BE2C (cell line): ENCODE measurements around the gene SHD.
"Not testable (repeated sequence)": the region's sequence is repeated elsewhere in the genome, so short reads cannot be mapped to it uniquely, and the experiment has no call there.

Experiments used
- DNase-seq: peaks from one replicate; pipeline ENCODE4 v3.0.0-alpha.2; 2020
- H3K27me3 ChIP-seq: fragments of 250-450 bp; sonication (Bioruptor Pico); 2 replicates; pipeline ENCODE4 v1.5.1; 2020; ENCODE audit warnings: mild to moderate bottlenecking
- H3K36me3 ChIP-seq: fragments of 250-450 bp; sonication (Bioruptor Pico); 2 replicates; pipeline ENCODE4 v1.5.1; 2020; ENCODE audit warnings: mild to moderate bottlenecking
- H3K4me1 ChIP-seq: fragments of 250-450 bp; sonication (Bioruptor Pico); 2 replicates; pipeline ENCODE4 v1.5.1; 2020
- H3K4me3 ChIP-seq: 2 replicates; pipeline ENCODE4 v1.5.1; 2011; ENCODE audit warnings: low read depth, low read length
- H3K9me3 ChIP-seq: fragments of 250-450 bp; sonication (Bioruptor Pico); 2 replicates; pipeline ENCODE4 v1.5.1; 2020
- CTCF ChIP-seq: IDR thresholded peaks from 2 replicates; pipeline ENCODE4 v1.5.1; 2012; ENCODE audit warnings: mild to moderate bottlenecking, low read depth, low read length

SHD gene

GRCh38 chr19:4327877-4328242 lies 48.8 kb downstream of the SHD start:
- Histone ChIP-seq H3K36me3 (no peaks in the 10 kb centered on the region), H3K4me1 (peaks cover 2% of the 10 kb centered on the region), H3K9me3 (peaks cover 4% of the 10 kb centered on the region; the same call in 1 of the 2 replicates), H3K4me3 (no peak overlapping the region), H3K27me3 (no peaks in the 10 kb centered on the region)
- DNase-seq = no peak
- no peak for TF ChIP-seq CTCF

GRCh38 chr19:4328243-4328990 lies 49.4 kb downstream of the SHD start:
- peak; percentile 94 for DNase-seq
- TF ChIP-seq CTCF = no peak
- no peaks in the 10 kb centered on the region for H3K36me3 ChIP-seq
- H3K4me3 ChIP-seq = peak overlapping the region; percentile 33
- H3K9me3 ChIP-seq = peaks cover 4% of the 10 kb centered on the region; the same call in 1 of the 2 replicates
- peaks cover 2% of the 10 kb centered on the region for H3K4me1 ChIP-seq
- H3K27me3 ChIP-seq = no peaks in the 10 kb centered on the region

GRCh38 chr19:4328991-4329681 lies 50.1 kb downstream of the SHD start:
- not testable (repeated sequence) for H3K27me3 ChIP-seq, DNase-seq
- peak overlapping the region; percentile 33 for H3K4me3 ChIP-seq

GRCh38 chr19:4329858-4330257 lies 50.8 kb downstream of the SHD start:
- DNase-seq = no peak
- Histone ChIP-seq H3K9me3 (peaks cover 4% of the 10 kb centered on the region; the same call in 1 of the 2 replicates), H3K4me3 (no peak overlapping the region), H3K36me3 (no peaks in the 10 kb centered on the region), H3K27me3 (no peaks in the 10 kb centered on the region), H3K4me1 (peaks cover 2% of the 10 kb centered on the region)
- no peak for TF ChIP-seq CTCF

More at GRCh38 chr19:4328991-4329681, 50.1 kb downstream of the SHD start:
- not testable (repeated sequence) for H3K9me3 ChIP-seq, H3K4me1 ChIP-seq, H3K36me3 ChIP-seq

GRCh38 chr19:4334929-4335570 lies 56.0 kb downstream of the SHD start:
- Histone ChIP-seq H3K27me3 (no peaks in the 10 kb centered on the region), H3K9me3 (no peaks in the 10 kb centered on the region), H3K36me3 (no peaks in the 10 kb centered on the region), H3K4me3 (no peak overlapping the region), H3K4me1 (no peaks in the 10 kb centered on the region)
- no peak for DNase-seq
- TF ChIP-seq CTCF = no peak

GRCh38 chr19:4337906-4338440 lies 58.9 kb downstream of the SHD start:
- Histone ChIP-seq H3K4me1 (peaks cover 4% of the 10 kb centered on the region; the same call in 1 of the 2 replicates), H3K36me3 (no peaks in the 10 kb centered on the region), H3K4me3 (no peak overlapping the region), H3K9me3 (no peaks in the 10 kb centered on the region), H3K27me3 (no peaks in the 10 kb centered on the region)
- no peak for TF ChIP-seq CTCF
- DNase-seq = no peak
